Mesothelial cell of epicardium (in vitro differentiated cells): ENCODE measurements around the gene USP5. TPM values are rescaled to one million over a fixed set of nuclear protein-coding genes. Genes with fewer than 3 reads are reported as not detected.

Experiments used
- DNase-seq, 2 experiments: peaks; one replicate each; pipeline ENCODE4 v3.0.0; 2021; ENCODE audit warnings: low spot score in 2 of 2; ENCODE audit not compliant: unreplicated experiment in 2 of 2
- H3K27ac Mint-ChIP-seq: 2 replicates; pipeline ENCODE4 v1.8.0; 2021; ENCODE audit warnings: mixed read lengths
- H3K27me3 Mint-ChIP-seq: 2 replicates; pipeline ENCODE4 v1.8.0; 2021; ENCODE audit warnings: low read depth, mixed read lengths
- H3K36me3 Mint-ChIP-seq: 2 replicates; pipeline ENCODE4 v1.8.0; 2021; ENCODE audit warnings: mixed read lengths
- H3K4me1 Mint-ChIP-seq: 2 replicates; pipeline ENCODE4 v1.8.0; 2021; ENCODE audit warnings: mixed read lengths
- H3K4me3 Mint-ChIP-seq: 2 replicates; pipeline ENCODE4 v1.8.0; 2021; ENCODE audit warnings: mild to moderate bottlenecking, moderate library complexity, mixed read lengths
- H3K9me3 Mint-ChIP-seq: 2 replicates; pipeline ENCODE4 v1.8.0; 2021; ENCODE audit warnings: mixed read lengths
- total RNA-seq: library from RNA; stranded (reverse); gene quantifications from 3 replicates; pipeline ENCODE4 v1.2.1, GENCODE V29; 2021
- TF ChIP-seq, protein P1 (sequence below): fragments of 200-600 bp; sonication (generic); IDR thresholded peaks from one replicate; pipeline ENCODE4 v1.5.0; 2021; ENCODE audit warnings: antibody characterized with exemption; ENCODE audit not compliant: unreplicated experiment

Gene USP5
- total RNA-seq, 1 donor from 2014 or later: 119 TPM

DNA sequence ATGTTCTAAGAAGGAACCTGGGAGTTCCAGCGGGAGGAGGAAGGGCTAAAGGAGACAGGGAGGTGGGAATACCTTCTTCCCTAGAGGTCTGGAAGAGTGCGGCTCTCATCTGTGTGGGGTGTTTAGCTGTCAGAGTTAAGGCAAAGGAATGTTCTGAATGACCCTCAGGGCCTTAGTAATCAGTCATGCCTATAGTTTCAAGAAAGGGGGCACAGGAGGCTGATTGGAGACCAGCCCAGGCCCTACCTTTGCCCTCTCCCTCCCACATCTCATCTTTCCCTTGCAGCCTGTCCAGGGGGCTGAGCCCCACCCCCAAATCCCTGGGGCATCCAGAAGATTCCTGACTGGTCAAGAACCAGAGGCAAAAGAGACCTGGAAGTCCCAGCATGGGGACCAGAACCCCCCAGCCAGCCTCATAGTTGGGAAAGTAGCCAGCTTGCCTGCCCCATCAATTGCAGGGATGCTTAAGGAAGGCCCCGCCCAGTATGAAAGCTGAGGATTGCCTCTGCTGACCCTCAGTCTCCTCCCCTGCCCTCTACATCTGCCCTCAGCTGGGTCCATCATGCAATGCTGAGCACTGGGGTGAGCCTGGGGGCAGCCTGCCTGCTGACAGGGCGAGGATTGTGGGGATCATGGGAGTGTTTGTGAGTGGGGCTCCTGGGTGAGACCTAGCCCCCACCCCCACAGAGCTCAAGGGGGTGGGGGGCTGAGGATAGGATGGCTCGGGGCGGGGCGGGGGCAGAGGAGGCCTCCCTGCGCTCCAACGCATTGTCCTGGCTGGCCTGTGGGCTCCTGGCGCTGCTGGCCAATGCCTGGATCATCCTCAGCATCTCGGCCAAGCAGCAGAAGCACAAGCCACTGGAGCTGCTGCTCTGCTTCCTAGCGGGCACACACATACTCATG, 28.5 kb upstream of the USP5 start:
- TF ChIP-seq, protein P1, sequence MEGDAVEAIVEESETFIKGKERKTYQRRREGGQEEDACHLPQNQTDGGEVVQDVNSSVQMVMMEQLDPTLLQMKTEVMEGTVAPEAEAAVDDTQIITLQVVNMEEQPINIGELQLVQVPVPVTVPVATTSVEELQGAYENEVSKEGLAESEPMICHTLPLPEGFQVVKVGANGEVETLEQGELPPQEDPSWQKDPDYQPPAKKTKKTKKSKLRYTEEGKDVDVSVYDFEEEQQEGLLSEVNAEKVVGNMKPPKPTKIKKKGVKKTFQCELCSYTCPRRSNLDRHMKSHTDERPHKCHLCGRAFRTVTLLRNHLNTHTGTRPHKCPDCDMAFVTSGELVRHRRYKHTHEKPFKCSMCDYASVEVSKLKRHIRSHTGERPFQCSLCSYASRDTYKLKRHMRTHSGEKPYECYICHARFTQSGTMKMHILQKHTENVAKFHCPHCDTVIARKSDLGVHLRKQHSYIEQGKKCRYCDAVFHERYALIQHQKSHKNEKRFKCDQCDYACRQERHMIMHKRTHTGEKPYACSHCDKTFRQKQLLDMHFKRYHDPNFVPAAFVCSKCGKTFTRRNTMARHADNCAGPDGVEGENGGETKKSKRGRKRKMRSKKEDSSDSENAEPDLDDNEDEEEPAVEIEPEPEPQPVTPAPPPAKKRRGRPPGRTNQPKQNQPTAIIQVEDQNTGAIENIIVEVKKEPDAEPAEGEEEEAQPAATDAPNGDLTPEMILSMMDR: no peak
- no peaks in the 10 kb centered on the region for H3K36me3 Mint-ChIP-seq
- H3K27me3 Mint-ChIP-seq: peaks cover 14% of the 10 kb centered on the region
- H3K27ac Mint-ChIP-seq: no peak overlapping the region
- no peak overlapping the region for H3K4me3 Mint-ChIP-seq
- H3K4me1 Mint-ChIP-seq: peaks cover 61% of the 10 kb centered on the region
- H3K9me3 Mint-ChIP-seq: no peaks in the 10 kb centered on the region
- DNase-seq: no peak

DNA sequence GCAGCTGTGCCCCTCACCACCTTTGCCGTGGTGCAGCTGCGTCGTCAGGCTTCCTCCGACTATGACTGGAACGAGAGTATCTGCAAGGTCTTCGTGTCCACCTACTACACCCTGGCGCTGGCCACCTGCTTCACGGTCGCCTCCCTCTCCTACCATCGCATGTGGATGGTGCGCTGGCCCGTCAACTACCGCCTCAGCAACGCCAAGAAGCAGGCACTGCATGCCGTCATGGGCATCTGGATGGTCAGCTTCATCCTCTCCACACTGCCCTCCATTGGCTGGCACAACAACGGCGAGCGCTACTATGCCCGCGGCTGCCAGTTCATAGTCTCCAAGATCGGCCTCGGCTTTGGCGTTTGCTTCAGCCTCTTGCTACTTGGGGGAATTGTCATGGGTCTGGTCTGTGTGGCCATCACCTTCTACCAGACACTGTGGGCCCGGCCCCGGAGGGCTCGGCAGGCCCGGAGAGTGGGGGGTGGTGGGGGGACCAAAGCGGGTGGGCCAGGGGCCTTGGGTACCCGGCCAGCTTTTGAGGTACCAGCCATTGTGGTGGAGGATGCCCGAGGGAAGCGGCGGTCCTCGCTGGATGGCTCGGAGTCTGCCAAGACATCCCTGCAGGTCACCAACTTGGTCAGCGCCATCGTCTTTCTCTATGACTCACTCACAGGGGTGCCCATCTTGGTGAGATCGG, 27.7 kb upstream of the USP5 start:
- H3K27ac Mint-ChIP-seq: no peak overlapping the region
- TF ChIP-seq, protein P1: no peak
- peaks cover 57% of the 10 kb centered on the region for H3K4me1 Mint-ChIP-seq

GRCh38 chr12:6824901-6825381, 27.0 kb upstream of the USP5 start:
- H3K27me3 Mint-ChIP-seq: peaks cover 14% of the 10 kb centered on the region
- no peaks in the 10 kb centered on the region for H3K36me3 Mint-ChIP-seq
- H3K4me3 Mint-ChIP-seq: peak overlapping the region; percentile 58
- H3K27ac Mint-ChIP-seq: peak overlapping the region; percentile 17
- DNase-seq: no peak
- peaks cover 55% of the 10 kb centered on the region for H3K4me1 Mint-ChIP-seq
- TF ChIP-seq, protein P1: no peak
- H3K9me3 Mint-ChIP-seq: no peaks in the 10 kb centered on the region

More for the DNA sequence above, 27.7 kb upstream of the USP5 start:
- H3K27me3 Mint-ChIP-seq: peaks cover 14% of the 10 kb centered on the region
- DNase-seq: no peak
- H3K36me3 Mint-ChIP-seq: no peaks in the 10 kb centered on the region
- no peak overlapping the region for H3K4me3 Mint-ChIP-seq
- H3K9me3 Mint-ChIP-seq: no peaks in the 10 kb centered on the region

DNA sequence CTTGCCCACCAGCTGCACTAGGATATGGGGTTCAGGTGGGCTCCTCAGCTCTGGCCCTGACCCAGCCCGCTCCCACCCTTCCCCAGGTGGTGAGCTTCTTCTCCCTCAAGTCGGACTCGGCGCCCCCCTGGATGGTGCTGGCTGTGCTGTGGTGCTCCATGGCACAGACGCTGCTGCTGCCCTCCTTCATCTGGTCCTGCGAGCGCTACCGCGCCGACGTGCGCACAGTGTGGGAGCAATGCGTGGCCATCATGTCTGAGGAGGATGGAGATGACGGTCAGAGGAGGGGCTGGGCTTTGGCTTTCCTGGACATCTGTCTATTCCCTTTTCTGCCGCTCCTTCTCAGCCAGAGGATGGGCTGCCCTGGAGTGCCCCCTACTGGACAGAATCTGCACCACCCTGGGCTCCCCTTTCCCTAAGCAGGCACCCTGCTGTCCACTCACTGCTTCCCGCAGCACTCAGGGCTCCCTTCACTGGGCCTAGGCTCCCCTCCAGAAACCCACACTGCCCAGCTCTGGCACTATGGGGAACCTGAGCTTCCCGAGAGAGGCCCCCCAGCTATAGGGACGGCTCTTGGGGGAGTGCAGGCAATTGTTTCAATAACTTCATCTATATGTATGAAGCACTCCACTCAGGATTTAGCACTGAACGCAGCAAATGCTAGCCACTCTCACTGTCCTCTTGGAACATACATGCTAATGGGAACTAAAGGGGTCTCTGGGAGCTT, 26.4 kb upstream of the USP5 start:
- DNase-seq: peak in 1 of 2 experiments; percentile 94
- Mint-ChIP-seq H3K27me3 (peaks cover 14% of the 10 kb centered on the region), H3K36me3 (no peaks in the 10 kb centered on the region), H3K4me1 (peaks cover 53% of the 10 kb centered on the region), H3K9me3 (no peaks in the 10 kb centered on the region), H3K27ac (peak overlapping the region; percentile 43), H3K4me3 (peak overlapping the region; percentile 58)
- TF ChIP-seq, protein P1: peak; percentile 89

- H3K36me3 Mint-ChIP-seq: no peaks in the 10 kb centered on the region
- peaks cover 46% of the 10 kb centered on the region for H3K4me1 Mint-ChIP-seq
- DNase-seq: no peak
These were observed 25.7 kb upstream of the USP5 start for GRCh38 chr12:6826125-6826733.

More at GRCh38 chr12:6826125-6826733, 25.7 kb upstream of the USP5 start:
- no peaks in the 10 kb centered on the region for H3K9me3 Mint-ChIP-seq
- H3K4me3 Mint-ChIP-seq: no peak overlapping the region
- TF ChIP-seq, protein P1: no peak
- H3K27me3 Mint-ChIP-seq: peaks cover 14% of the 10 kb centered on the region
- H3K27ac Mint-ChIP-seq: no peak overlapping the region
